AG04449 (cell line): ENCODE measurements around the gene SORBS1.

ENCODE experiments used
- CTCF ChIA-PET: fragments of 350-600 bp; formaldehyde crosslinking; extraction: SDS; loops from one replicate; lab custom pipeline; 2021; ENCODE audit warnings: antibody characterized with exemption; lab: Yijun Ruan, JAX
- POLR2A ChIA-PET: fragments of 400-600, 350-600 bp; formaldehyde crosslinking; extraction: SDS; loops from one replicate; lab custom pipeline; 2020; ENCODE audit warnings: antibody characterized with exemption, inconsistent platforms; lab: Yijun Ruan, JAX
- DNase-seq: peaks from one replicate; pipeline ENCODE4 v3.0.0-alpha.2; 2010; ENCODE audit warnings: low read depth, low spot score
- H3K4me3 ChIP-seq: 2 replicates; pipeline ENCODE4 v1.5.1; 2011; ENCODE audit warnings: low read depth, mild to moderate bottlenecking, control low read depth, low read length
- CTCF ChIP-seq: IDR thresholded peaks from one replicate; pipeline ENCODE4 v1.5.1; 2011; ENCODE audit warnings: mild to moderate bottlenecking, moderate library complexity, low read length, control low read depth, inconsistent platforms; ENCODE audit not compliant: insufficient read depth; ENCODE audit errors: missing control alignments

Gene SORBS1

DNA sequence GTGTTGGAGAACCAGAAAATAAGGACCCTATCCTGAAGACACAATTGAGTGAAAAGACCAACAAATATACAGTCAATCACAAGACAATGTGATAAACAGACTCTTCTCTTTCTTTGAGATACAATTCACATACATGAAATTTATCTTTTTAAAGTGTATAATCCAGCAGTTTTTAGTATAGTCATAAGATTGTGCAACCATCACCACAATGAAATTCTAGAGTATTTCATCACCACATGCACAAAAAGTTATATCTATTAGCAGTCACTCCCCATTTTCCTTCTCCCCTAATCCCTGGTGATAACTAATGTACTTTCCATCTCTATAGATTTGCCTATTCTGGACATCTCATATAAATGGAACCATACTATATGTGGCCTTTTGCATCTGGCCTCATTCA, 8.2 kb upstream of the SORBS1 start:
- no peak overlapping the region for H3K4me3 ChIP-seq
- DNase-seq, result no peak
- CTCF ChIA-PET, result no interaction called here
- POLR2A ChIA-PET, result no interaction called here
- TF ChIP-seq CTCF, result no peak

GRCh38 chr10:95567903-95568630, 6.9 kb upstream of the SORBS1 start:
- POLR2A ChIA-PET, result no interaction called here
- no peak for DNase-seq
- CTCF ChIA-PET, result no interaction called here

GRCh38 chr10:95566136-95566535, 5.0 kb upstream of the SORBS1 start:
- ChIA-PET CTCF (no interaction called here), POLR2A (no interaction called here)

More at GRCh38 chr10:95567903-95568630, 6.9 kb upstream of the SORBS1 start:
- no peak overlapping the region for H3K4me3 ChIP-seq
- TF ChIP-seq CTCF, result no peak

DNA sequence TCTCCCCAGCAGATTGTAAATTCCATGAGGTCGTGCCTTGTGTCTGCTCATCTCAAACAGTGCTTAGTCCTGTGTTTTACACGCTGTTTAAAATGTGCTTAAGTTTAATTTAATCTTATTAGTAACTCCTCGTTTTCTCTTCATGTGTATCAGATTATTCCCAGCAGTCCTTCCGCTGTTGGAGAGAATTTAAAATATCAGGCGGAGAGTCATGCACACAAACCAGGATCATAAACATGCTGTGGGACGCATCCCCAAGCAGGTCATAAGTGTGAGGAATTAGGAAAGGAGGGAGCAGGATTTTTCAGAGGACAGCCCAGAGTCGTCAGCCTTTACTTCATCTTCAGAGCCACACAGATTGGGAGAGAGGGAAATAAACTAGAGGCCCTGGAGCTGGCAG, 4.2 kb upstream of the SORBS1 start:
- no peak for DNase-seq
- CTCF ChIA-PET, result no interaction called here
- no peak overlapping the region for H3K4me3 ChIP-seq
- POLR2A ChIA-PET, result no interaction called here
- no peak for TF ChIP-seq CTCF

More at GRCh38 chr10:95566136-95566535, 5.0 kb upstream of the SORBS1 start:
- no peak for DNase-seq
- no peak for TF ChIP-seq CTCF
- H3K4me3 ChIP-seq, result no peak overlapping the region

DNA sequence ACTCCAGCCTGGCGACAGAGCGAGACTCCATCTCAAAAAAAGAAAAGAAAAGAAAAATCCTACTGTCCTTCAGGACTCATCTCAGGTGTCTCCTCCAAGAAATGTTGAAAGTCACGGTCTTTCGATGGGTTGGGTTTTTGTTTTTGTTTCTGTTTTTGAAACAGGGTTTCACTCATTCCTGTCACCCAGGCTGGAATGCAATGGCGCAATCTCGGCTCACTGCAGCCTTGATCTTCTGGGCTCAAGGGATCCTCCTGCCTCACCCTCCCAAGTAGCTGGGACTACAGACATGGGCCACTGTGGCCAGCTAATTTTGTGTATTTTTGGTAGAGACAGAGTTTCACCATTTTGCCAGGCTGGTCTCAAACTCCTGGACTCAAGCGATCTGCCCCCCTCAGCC, 3.1 kb upstream of the SORBS1 start:
- no peak overlapping the region for H3K4me3 ChIP-seq
- DNase-seq, result no peak
- POLR2A ChIA-PET, result no interaction called here
- CTCF ChIA-PET, result no interaction called here
- TF ChIP-seq CTCF, result no peak

- ChIA-PET CTCF (no interaction called here), POLR2A (no interaction called here)
- DNase-seq, result no peak
- no peak for TF ChIP-seq CTCF
- H3K4me3 ChIP-seq, result no peak overlapping the region
These were observed 1.3 kb upstream of the SORBS1 start for GRCh38 chr10:95562341-95562965.
